ENCODE measurements around the gene APOL4. TPM values are rescaled to one million over a fixed set of nuclear protein-coding genes. Genes with fewer than 3 reads are reported as not detected.

Gene APOL4
- total RNA-seq, 1 experiment from 2014 or later = 0.31 TPM

- DNase-seq (ENCODE audit: low spot score) (no peak), ATAC-seq (no peak)
- H3K36me3 Mint-ChIP-seq = peaks cover 18% of the 10 kb centered on the region
- POLR2A ChIA-PET = no interaction called here
- H3K27ac Mint-ChIP-seq = no peak overlapping the region
- H3K9me3 Mint-ChIP-seq = peaks cover 50% of the 10 kb centered on the region
- H3K27me3 Mint-ChIP-seq (ENCODE audit: low read depth) = peaks cover 10% of the 10 kb centered on the region
- CTCF ChIA-PET = no interaction called here
- H3K4me1 Mint-ChIP-seq = peaks cover 12% of the 10 kb centered on the region
- H3K4me3 Mint-ChIP-seq = no peak overlapping the region
- no peak for TF ChIP-seq ZSCAN18 (CRISPR knock-in tag; IDR thresholded peaks at IDR 0.05)
- no peak for TF ChIP-seq E2F1 (CRISPR knock-in tag; IDR thresholded peaks at IDR 0.05)
- no peak for TF ChIP-seq TEAD4 (CRISPR knock-in tag; IDR thresholded peaks at IDR 0.05)
- no peak for TF ChIP-seq ZNF532 (CRISPR knock-in tag; IDR thresholded peaks at IDR 0.05; ENCODE audit: borderline replicate concordance)
- TF ChIP-seq TEAD1 (CRISPR knock-in tag; IDR thresholded peaks at IDR 0.05) = no peak
- TF ChIP-seq SMAD4 (CRISPR knock-in tag; IDR thresholded peaks at IDR 0.05) = no peak
- no peak for TF ChIP-seq PRDM15 (CRISPR knock-in tag; IDR thresholded peaks at IDR 0.05)
- no peak for TF ChIP-seq SP1 (CRISPR knock-in tag; conservative IDR thresholded peaks at IDR 0.05)
- no peak for TF ChIP-seq E2F5 (CRISPR knock-in tag; IDR thresholded peaks at IDR 0.05)
- no peak for TF ChIP-seq JUN (CRISPR knock-in tag; IDR thresholded peaks at IDR 0.05)
- no peak for TF ChIP-seq ZNF138 (CRISPR knock-in tag; conservative IDR thresholded peaks at IDR 0.05)
- no peak for TF ChIP-seq ZNF121 (CRISPR knock-in tag; IDR thresholded peaks at IDR 0.05)
Observed at GRCh38 chr22:36246718-36247117, 45.1 kb upstream of the APOL4 start.

GRCh38 chr22:36245805-36246356 is 44.3 kb upstream of the APOL4 start:
- Mint-ChIP-seq H3K4me3 (no peak overlapping the region), H3K27me3 (ENCODE audit: low read depth) (peaks cover 10% of the 10 kb centered on the region), H3K9me3 (peaks cover 50% of the 10 kb centered on the region), H3K36me3 (peaks cover 18% of the 10 kb centered on the region), H3K27ac (no peak overlapping the region), H3K4me1 (peaks cover 7% of the 10 kb centered on the region)
- ChIA-PET POLR2A (no interaction called here), CTCF (no interaction called here)
- no peak for DNase-seq (ENCODE audit: low spot score)
- no peak for ATAC-seq
- TF ChIP-seq NFE2L1 (CRISPR knock-in tag; IDR thresholded peaks at IDR 0.05) (no peak), SP1 (CRISPR knock-in tag; conservative IDR thresholded peaks at IDR 0.05) (no peak), TEAD1 (CRISPR knock-in tag; IDR thresholded peaks at IDR 0.05) (no peak), IRF2 (CRISPR knock-in tag; IDR thresholded peaks at IDR 0.05; ENCODE audit: borderline replicate concordance, low read depth) (no peak), PRDM15 (CRISPR knock-in tag; IDR thresholded peaks at IDR 0.05) (no peak), FOXP4 (CRISPR knock-in tag; IDR thresholded peaks at IDR 0.05) (no peak), TP53 (CRISPR knock-in tag; IDR thresholded peaks at IDR 0.05) (no peak), ZNF416 (CRISPR knock-in tag; IDR thresholded peaks at IDR 0.05) (no peak), KAT7 (CRISPR knock-in tag; IDR thresholded peaks at IDR 0.05; ENCODE audit: borderline replicate concordance) (no peak)

All from WTC11 (cell line).